Activated gamma-delta T cell (primary cell): ENCODE measurements around the gene IRF2BP1.

Experiments used
- DNase-seq: peaks from one replicate; lab custom pipeline; 2025; lab: John Stamatoyannopoulos, UW
- total RNA-seq, 2 donors: gene quantifications; one replicate each; lab custom pipeline; 2026; lab: John Stamatoyannopoulos, UW

Gene IRF2BP1, protein sequence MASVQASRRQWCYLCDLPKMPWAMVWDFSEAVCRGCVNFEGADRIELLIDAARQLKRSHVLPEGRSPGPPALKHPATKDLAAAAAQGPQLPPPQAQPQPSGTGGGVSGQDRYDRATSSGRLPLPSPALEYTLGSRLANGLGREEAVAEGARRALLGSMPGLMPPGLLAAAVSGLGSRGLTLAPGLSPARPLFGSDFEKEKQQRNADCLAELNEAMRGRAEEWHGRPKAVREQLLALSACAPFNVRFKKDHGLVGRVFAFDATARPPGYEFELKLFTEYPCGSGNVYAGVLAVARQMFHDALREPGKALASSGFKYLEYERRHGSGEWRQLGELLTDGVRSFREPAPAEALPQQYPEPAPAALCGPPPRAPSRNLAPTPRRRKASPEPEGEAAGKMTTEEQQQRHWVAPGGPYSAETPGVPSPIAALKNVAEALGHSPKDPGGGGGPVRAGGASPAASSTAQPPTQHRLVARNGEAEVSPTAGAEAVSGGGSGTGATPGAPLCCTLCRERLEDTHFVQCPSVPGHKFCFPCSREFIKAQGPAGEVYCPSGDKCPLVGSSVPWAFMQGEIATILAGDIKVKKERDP
- total RNA-seq, result 36.4 to 38.7 reads per million in 2 donors

- peak; percentile 62 for DNase-seq
These were observed at the start of gene IRF2BP1 for GRCh38 chr19:45885556-45886426. Gene IRF2BP1 (minus strand): TSS chr19:45886141. CDS start chr19:45885774, 367 bp downstream.

- DNase-seq, result no peak
These were observed 49.3 kb upstream of the IRF2BP1 start for GRCh38 chr19:45935267-45935666.

DNA sequence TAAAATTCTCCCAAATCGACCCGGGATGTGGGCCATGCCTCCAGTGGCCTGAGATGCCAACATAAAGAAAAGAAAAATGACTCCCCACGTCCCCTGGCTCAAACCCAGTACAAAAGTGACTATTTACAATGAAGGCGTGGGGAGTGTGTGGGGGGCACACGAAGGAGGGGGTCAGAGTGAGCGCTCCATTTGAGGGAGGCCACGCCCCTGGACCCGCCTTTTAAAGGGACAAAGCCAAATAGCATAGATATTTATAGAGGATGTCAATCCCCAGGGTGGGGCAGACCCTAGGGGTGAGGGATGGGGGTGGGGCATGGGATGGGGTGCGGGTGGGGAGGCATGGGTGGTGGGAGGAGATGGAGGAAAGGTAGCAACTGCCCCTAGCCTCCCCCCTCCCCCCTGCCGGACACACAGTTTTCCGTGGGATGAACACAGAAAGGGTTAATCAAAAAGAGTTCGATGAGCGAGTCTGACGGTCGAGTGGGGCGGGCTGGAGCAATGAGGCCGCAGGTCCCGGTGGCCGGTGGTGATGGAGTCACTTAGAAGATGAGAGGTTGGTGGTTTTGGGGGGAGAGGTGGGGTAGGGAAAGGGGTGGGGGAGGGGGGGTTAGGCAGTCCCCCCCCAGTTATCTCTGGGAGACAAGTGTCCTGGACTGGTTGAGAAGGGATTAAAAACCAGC is 48.8 kb upstream of the IRF2BP1 start:
- no peak for DNase-seq

GRCh38 chr19:45933759-45934158 is 47.8 kb upstream of the IRF2BP1 start:
- DNase-seq, result no peak

DNA sequence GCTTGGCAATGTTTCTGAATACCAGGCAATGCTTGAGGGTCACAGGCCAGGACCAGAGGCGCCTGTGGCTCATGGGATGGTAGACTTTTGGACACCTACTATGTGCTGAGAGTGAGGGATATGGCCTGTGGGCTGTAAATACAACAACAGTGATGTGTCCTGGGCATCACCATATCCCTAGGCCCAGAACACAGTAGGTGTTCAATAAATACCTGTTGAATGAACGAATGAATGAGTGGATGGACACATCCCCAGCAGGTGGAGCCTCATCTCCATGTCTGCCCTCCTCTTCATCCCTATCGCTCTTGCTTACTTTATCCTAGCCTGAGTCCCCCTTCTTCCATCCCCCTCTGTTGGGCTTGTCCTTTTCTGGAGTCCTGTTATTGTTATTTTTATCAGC is 45.1 kb upstream of the IRF2BP1 start:
- no peak for DNase-seq

GRCh38 chr19:45929247-45929646 is 43.3 kb upstream of the IRF2BP1 start:
- no peak for DNase-seq

GRCh38 chr19:45927565-45928261 is 41.8 kb upstream of the IRF2BP1 start:
- DNase-seq, result no peak

- DNase-seq, result no peak
These were observed 39.0 kb upstream of the IRF2BP1 start for GRCh38 chr19:45924891-45925447.

GRCh38 chr19:45922281-45922680 is 36.3 kb upstream of the IRF2BP1 start:
- no peak for DNase-seq

DNA sequence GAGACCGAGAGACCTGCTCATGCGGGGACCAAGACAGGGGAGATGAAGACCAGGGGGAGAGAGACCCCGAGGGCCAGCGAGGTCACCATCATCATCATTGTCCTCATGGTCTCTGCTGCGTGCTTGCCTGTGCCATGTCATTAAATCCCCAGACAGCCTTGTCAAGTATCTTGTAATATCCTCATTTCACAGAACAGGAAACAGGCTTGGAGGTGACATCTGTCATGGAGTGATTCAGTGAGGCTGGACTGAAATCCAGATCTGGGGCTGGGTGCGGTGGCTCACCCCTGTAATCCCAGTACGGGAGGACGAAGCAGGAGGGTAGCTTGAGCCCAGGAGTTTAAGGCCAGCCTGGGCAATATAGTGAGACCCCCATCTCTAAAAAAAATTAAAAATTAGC is 34.5 kb upstream of the IRF2BP1 start:
- DNase-seq, result no peak

GRCh38 chr19:45919678-45920077 is 33.7 kb upstream of the IRF2BP1 start:
- no peak for DNase-seq

- DNase-seq, result no peak
These were observed 32.8 kb upstream of the IRF2BP1 start for GRCh38 chr19:45918721-45919120.

DNA sequence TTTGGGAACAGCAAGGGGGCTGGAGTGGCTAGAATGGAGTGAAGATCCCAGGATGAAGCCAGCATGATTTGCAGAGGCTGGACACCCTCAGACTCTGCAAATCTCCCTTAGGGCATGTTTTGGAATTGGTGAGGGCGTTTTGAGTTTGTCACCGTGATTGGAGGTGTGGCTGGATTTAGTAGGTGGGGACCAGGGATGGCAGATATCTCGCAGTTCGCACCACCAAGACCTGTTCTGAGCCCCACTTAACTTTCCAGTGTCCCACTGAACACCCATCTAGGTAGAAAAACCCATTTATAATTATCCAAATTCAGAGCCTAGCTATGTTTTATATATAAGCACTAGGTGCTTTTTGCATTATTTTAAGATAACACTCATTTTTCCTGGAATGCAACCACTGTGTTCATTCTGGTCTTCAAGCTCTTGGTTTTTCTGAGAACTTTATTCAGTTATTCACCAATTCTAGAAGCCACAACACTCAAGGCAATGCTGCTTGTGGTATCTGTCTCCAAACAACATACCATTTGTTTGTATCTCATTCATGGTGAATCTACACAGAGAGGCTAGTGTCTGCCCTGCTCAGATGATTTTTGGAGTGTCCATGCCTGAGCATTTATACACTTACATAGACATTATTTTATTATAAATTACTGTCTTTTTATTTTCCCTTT is 31.6 kb upstream of the IRF2BP1 start:
- DNase-seq, result no peak

- no peak for DNase-seq
These were observed 28.2 kb upstream of the IRF2BP1 start, which contains the start of gene NANOS2 for GRCh38 chr19:45913874-45914830. Gene NANOS2 (minus strand): TSS chr19:45914778. CDS start chr19:45914693, 85 bp downstream.

GRCh38 chr19:45911291-45911690 is 25.4 kb upstream of the IRF2BP1 start:
- no peak for DNase-seq

GRCh38 chr19:45908956-45909355 is 23.0 kb upstream of the IRF2BP1 start:
- no peak for DNase-seq

DNA sequence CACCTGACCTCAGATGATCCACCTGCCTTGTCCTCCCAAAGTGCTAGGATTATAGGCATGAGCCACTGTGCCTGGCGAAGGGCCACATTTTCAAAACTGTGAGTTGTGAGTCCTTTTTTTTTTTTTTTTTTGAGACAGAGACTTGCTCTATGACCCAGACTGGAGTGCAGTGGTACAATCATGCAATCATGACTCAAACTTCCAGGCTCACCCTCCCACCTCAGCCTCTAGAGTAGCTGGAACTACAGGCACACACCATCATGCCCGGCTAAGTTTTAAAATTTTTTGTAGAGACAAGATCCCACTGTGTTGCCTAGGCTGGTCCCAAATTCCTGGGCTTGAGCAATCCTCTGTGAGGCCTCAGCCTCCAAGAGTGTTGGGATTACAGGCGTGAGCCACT is 20.3 kb upstream of the IRF2BP1 start:
- no peak for DNase-seq

DNA sequence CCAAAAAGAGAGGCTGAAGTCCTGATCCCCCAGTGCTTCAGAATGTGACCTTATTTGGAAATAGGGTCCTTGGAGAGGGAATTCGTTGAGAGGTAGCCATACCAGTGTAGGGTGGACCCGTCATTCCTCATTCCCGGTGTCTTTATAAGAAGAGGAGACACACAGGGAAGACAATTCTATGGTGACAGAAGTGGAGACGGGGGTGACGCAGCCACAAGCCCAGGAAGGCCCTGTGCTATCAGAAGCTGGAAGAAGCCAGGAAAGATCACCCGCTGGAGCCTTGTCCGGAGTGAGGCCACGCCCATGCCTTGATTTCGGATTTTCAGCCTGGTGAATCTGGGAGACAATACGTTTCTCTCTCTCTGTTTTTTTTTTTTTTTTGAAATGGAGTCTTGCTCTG is 19.1 kb upstream of the IRF2BP1 start:
- no peak for DNase-seq
